ENCODE data around the gene CTDNEP1.
A peak's percentile ranks its signal among the peaks of the same experiment; 100 is the strongest.

CTDNEP1 gene

GRCh38 chr17:7214300-7215135, 37.0 kb downstream of the CTDNEP1 start:
- DNase-seq = peak; percentile 100

- peak; percentile 73 for DNase-seq
Measured at GRCh38 chr17:7213895-7214299, 37.6 kb downstream of the CTDNEP1 start.

GRCh38 chr17:7211491-7212273, 39.9 kb downstream of the CTDNEP1 start:
- DNase-seq = no peak

- no peak for DNase-seq
Measured at GRCh38 chr17:7208754-7209460, 42.6 kb downstream of the CTDNEP1 start.

GRCh38 chr17:7208027-7208571, 43.4 kb downstream of the CTDNEP1 start:
- no peak for DNase-seq

- no peak for DNase-seq
Measured at GRCh38 chr17:7207120-7208001, 44.2 kb downstream of the CTDNEP1 start.

GRCh38 chr17:7205561-7205960, 46.0 kb downstream of the CTDNEP1 start:
- DNase-seq = no peak

- DNase-seq = peak; percentile 96
Measured at GRCh38 chr17:7204828-7205461, 46.6 kb downstream of the CTDNEP1 start.

GRCh38 chr17:7204336-7204735, 47.2 kb downstream of the CTDNEP1 start:
- no peak for DNase-seq

GRCh38 chr17:7203391-7203790, 48.1 kb downstream of the CTDNEP1 start:
- DNase-seq = no peak

- no peak for DNase-seq
Measured at GRCh38 chr17:7196651-7197401, 54.7 kb downstream of the CTDNEP1 start.

GRCh38 chr17:7195971-7196370, 55.6 kb downstream of the CTDNEP1 start:
- no peak for DNase-seq

Measured in stimulated activated CD4-positive, alpha-beta T cell treated with anti-CD3 and anti-CD28 coated beads, Interleukin-15, amount 100 ng/mL, for 24 hours (primary cell).